Measurements from ENCODE around the gene BMP5.

The BMP5 gene

DNA sequence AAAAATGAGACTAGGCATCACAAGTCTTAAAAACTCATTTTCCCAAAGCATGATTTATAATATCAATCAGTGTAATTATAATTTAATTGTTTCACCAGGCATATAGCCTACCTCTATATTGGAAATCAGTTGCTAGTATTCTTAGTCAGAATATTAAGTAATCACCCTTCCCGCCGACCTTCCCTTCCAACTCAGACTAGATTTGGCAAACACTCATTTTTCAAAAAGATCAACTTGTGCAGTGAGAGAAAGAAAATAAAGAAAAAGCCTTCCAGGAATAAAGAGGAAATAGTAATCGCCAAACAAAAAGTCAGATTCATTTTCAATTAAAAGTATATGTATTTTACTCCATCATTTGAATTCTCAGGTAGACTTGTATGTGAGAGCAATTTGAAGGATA lies 1.9 kb upstream of the BMP5 start:
- DNase-seq (ENCODE audit: insufficient read length, low spot score) (no peak), FAIRE-seq (no peak)

- DNase-seq (ENCODE audit: insufficient read length, low spot score), result no peak
- FAIRE-seq, result peak; percentile 13
Measured at GRCh38 chr6:55874316-55874715, 1.1 kb downstream of the BMP5 start.

DNA sequence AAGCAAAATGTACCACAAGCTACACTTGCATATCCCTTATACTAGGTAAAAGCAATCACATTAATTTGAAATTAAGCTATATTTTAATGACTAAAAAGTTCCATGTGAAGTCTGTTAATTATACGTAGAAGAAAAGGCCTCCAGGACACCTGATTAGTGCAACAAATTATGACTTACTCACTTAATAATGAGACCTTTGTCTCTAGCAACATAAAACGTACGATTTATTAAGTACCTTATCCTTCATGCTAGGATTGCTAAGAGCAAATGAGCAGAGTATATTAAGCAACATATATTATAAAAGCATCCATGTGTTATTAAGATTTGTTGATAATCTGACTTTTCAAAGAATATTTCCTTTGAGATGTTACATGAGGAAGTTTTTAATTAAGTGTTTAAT lies 2.5 kb downstream of the BMP5 start:
- DNase-seq (ENCODE audit: insufficient read length, low spot score) (no peak), FAIRE-seq (no peak)

DNA sequence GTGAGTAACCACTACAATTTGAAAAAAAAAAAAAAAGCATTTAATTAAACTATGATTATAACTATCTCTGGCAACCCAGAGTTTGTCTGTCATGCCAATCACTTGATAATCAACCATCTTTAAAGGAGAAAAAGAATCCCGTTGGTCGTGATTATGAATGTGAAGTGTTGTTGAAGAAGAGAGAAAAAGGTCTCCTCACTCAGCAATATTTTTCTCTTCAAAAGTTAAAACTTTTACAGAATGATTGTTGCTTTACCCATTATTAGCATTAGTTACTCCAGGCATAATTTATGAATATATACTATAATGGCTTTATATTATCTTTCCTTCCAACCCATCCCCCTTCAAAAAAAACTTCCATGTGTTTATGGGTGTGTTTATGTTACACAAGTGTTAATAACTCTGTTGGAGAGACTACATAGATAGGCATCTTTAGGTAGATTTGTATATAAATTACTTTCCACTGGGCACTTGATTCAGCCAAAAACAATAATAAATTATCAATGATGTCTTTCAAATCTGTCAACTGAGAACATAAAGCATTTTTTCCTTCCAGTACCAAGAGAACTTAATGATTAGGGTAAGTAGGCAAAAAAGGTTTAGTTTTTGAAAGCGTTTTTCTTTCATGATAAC lies 5.1 kb downstream of the BMP5 start:
- no peak for FAIRE-seq

DNA sequence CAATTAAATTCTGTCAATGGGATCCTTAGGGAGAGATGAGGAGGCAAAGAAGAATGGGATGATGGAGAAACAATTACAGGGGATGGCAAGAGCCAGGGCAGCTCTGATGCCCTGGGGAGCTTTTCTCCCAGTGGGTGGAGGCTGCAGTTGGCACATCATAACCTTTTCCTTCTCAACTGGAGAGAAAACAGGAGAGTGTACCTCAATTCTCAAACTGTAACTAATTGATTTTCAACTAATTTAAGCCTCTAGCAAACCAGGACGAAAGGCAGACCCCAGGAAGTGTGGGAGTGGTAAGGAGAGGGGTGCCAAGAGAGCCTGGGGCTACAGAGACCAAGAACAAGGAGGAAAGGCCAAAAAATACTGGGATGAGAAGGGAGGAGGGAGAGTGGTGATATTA lies 5.7 kb downstream of the BMP5 start:
- no peak for FAIRE-seq

More for the DNA sequence above, 5.1 kb downstream of the BMP5 start:
- DNase-seq (ENCODE audit: insufficient read length, low spot score), result no peak

DNA sequence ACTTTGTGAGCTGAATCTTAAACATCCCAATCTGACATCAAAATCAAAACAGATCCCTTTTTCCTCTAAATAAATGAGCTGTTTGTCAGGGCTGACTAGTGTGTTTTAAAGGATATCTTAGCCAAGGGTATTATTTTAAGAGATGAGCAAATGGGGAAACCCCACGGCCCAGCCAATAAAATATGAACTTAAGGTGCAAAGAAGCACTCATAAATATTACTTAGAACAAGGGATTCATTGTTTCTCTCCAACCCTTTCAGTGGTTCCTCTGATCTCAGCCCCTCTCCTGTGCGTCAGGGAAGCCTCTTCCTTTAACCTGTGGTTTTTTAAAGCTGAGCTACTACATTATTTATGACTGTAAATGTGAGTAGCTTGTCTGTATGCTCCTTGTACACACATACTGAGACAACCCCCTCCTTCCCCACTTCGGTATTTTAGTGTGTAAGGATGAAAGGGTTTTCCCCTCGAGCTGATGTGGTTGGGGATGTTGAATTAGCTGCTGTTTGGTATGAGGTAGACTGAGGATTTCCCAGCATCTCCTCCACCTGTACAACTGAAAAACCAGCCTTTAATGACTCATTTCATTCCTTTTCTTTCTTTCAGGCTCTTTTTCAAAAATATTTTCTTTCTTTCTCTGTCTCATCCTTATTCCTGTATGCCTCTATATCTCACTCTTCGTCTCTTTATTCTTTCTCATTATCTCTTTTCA lies 6.5 kb downstream of the BMP5 start:
- DNase-seq (ENCODE audit: insufficient read length, low spot score) (peak; percentile 35), FAIRE-seq (peak; percentile 77)

More for the DNA sequence above, 5.7 kb downstream of the BMP5 start:
- DNase-seq (ENCODE audit: insufficient read length, low spot score), result no peak

DNA sequence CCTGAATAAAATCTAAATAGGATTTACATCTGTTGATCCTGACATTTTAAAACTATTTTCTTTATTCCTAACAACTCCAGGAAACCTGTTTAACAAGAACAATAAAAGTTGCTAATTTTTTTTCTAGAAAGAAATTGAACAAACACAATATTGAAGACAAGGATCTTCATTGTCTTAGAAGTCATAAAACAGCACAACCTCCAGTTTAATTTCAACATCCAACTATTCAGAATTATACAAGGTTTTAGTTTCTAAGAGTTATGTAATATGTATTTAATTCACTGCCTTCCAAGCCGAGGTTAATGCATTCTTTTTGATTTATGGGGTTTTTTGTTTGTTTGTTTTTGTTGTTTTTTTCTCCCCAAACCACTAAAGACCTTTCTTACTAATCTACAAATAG lies 7.2 kb downstream of the BMP5 start:
- DNase-seq (ENCODE audit: insufficient read length, low spot score) (no peak), FAIRE-seq (no peak)

GRCh38 chr6:55866128-55866527 lies 9.3 kb downstream of the BMP5 start:
- no peak for DNase-seq (ENCODE audit: insufficient read length, low spot score)
- FAIRE-seq, result no peak

- DNase-seq (ENCODE audit: insufficient read length, low spot score) (no peak), FAIRE-seq (no peak)
Measured at GRCh38 chr6:55853008-55854001, 22.1 kb downstream of the BMP5 start.

GRCh38 chr6:55841341-55841740 lies 34.0 kb downstream of the BMP5 start:
- DNase-seq (ENCODE audit: insufficient read length, low spot score) (no peak), FAIRE-seq (no peak)

GRCh38 chr6:55839080-55839479 lies 36.3 kb downstream of the BMP5 start:
- DNase-seq (ENCODE audit: insufficient read length, low spot score) (no peak), FAIRE-seq (no peak)

DNA sequence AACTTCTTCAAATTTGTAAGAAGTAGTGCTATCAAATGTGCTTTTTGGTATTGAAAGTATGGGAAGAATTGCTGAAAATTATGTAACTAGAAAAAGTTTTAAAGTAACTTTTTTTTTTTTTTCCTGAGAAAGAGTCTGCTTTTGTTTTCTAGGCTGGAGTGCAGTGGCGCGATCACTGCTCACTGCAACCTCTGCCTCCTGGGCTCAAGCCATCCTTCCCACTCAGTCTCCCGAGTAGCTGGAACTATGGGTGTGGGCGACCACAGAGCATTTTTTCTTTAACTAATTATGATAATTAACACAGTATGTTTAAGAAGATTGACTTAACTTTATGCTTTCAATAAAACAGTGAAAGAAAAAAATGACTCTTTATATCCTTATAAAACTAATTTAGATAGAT lies 38.4 kb downstream of the BMP5 start:
- DNase-seq (ENCODE audit: insufficient read length, low spot score) (no peak), FAIRE-seq (no peak)

DNA sequence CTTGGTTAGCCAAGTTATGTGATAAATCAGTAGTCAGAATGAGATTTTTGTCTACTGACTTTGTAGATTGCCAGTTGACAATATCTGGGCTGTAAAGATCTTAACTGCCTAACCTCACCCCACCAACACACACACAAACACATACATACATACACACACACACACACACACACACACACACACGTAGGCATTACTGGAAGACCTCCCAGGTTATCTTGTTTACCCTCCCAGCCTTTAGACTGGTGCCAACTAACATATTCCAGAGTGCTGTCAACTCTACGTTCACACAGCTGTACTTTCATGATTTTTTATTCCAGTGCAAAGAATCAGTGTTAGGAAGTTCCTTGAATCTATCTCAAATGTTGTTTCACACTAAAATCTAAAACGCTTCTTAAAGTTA lies 38.9 kb downstream of the BMP5 start:
- no peak for FAIRE-seq

GRCh38 chr6:55835220-55835619 lies 40.2 kb downstream of the BMP5 start:
- FAIRE-seq, result peak; percentile 9
- no peak for DNase-seq (ENCODE audit: insufficient read length, low spot score)

More for the DNA sequence above, 38.9 kb downstream of the BMP5 start:
- no peak for DNase-seq (ENCODE audit: insufficient read length, low spot score)

DNA sequence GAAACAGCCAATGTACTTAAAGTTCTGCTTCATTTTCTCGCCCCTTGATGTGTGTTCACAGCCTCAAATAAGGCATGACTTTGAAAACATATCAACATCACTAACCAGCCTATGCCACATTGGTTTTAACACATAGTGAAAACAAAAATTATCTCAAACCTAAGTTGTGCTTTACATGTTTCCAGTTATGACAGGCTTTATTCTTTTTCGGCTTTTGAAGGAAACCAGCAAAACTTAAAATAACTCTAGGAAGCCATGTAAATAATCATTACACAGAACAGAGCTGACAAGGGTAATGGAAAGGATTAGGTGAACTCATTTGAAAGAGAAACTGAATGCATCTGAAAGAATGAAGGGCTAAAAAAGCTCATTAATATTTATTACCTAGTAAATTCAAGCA lies 42.1 kb downstream of the BMP5 start:
- FAIRE-seq, result no peak
- DNase-seq (ENCODE audit: insufficient read length, low spot score), result no peak

- no peak for DNase-seq (ENCODE audit: insufficient read length, low spot score)
- no peak for FAIRE-seq
Measured at GRCh38 chr6:55827818-55828522, 47.4 kb downstream of the BMP5 start.

GRCh38 chr6:55826941-55827340 lies 48.4 kb downstream of the BMP5 start:
- DNase-seq (ENCODE audit: insufficient read length, low spot score) (no peak), FAIRE-seq (no peak)

DNA sequence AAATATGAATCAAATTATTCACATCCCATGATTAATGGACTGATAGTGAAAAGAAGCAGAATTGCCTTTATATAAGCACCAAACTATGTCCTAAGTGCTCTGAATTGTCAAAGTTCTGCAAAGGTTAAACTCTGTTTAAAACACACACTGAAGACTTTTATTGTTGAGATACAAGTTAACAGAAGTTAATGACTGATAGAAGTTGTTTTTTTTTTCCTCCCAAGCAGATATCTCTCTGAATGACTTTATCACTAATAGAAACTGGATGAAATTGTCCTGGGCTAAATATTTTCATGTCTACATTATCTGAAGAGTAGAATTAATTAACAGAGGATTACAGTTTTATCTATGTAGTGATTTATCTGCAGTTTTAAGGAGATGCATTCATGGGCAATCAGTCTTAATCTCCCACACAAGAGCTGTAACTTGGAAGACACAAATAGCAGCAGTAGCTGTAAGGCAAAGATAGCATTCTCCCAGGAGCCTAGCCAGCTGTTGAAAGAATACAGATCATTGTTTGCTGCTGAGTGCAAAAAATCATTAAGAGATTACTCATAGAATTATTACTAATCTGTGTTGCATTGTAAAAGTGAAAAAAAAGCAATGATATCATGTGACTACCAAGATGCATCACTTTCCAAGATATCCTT lies 49.9 kb downstream of the BMP5 start:
- DNase-seq (ENCODE audit: insufficient read length, low spot score), result peak; percentile 10
- FAIRE-seq, result no peak

- no peak for FAIRE-seq
- DNase-seq (ENCODE audit: insufficient read length, low spot score), result peak; percentile 12
Measured at GRCh38 chr6:55822815-55823214, 52.6 kb downstream of the BMP5 start.

DNA sequence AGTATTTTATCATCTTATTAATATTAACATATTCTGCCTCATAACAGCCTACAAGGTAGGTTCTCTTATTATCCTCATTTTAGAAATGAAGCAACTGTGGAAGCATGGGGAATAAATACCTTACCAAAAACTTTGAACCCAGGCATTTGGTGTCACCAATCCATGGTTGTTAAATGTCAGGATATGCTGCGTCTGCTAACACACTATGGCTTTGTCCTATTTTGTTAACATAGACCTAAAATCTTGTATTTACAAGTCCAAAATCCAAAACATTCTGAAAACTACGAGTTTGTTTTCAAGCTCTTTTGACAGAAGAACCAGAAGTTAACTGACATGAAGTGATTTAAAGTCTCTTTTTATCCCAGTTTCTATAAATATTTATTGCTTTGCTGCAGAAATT lies 53.4 kb downstream of the BMP5 start:
- no peak for DNase-seq (ENCODE audit: insufficient read length, low spot score)
- FAIRE-seq, result no peak

Measured in HTR-8/SVneo (cell line).